ENCODE data around the gene NFXL1.

- TF ChIP-seq CTCF (IDR thresholded peaks at IDR 0.05) (no peak), EZH2 (IDR thresholded peaks at IDR 0.05; ENCODE audit: borderline replicate concordance, insufficient read depth, low read depth, low read length, poor library complexity, severe bottlenecking) (no peak)
These were observed 76.5 kb downstream of the NFXL1 start, which contains the start of gene CORIN for GRCh38 chr4:47837908-47838294.
